Adipocyte (in vitro differentiated cells): ENCODE data around the gene SEMA4D.

Source experiments
- DNase-seq: peaks from one replicate; pipeline ENCODE4 v3.0.0-alpha.2; 2015; ENCODE audit warnings: low read depth
- H3K27me3 ChIP-seq: replicated peaks from 2 replicates; pipeline ENCODE4 v1.7.0; 2013; ENCODE audit warnings: mild to moderate bottlenecking, low read length, moderate library complexity; ENCODE audit not compliant: control insufficient read depth, insufficient read depth
- H3K36me3 ChIP-seq: 2 replicates; pipeline ENCODE4 v1.7.0; 2013; ENCODE audit warnings: low read length, mild to moderate bottlenecking, moderate library complexity; ENCODE audit not compliant: control insufficient read depth, insufficient read depth, severe bottlenecking
- H3K4me1 ChIP-seq: 2 replicates; pipeline ENCODE4 v1.7.0; 2013; ENCODE audit warnings: mild to moderate bottlenecking, low read length, moderate library complexity; ENCODE audit not compliant: control insufficient read depth, insufficient read depth
- H3K4me3 ChIP-seq: 2 replicates; pipeline ENCODE4 v1.7.0; 2013; ENCODE audit warnings: mild to moderate bottlenecking, low read length, moderate library complexity
- H3K9ac ChIP-seq: 2 replicates; pipeline ENCODE4 v1.7.0; 2013; ENCODE audit warnings: mild to moderate bottlenecking, low read length, moderate library complexity
- H3K9me3 ChIP-seq: 2 replicates; pipeline ENCODE4 v1.7.0; 2013; ENCODE audit warnings: mild to moderate bottlenecking, low read length, moderate library complexity; ENCODE audit not compliant: control insufficient read depth

SEMA4D gene

GRCh38 chr9:89498852-89499480, 1.1 kb upstream of the SEMA4D start:
- DNase-seq: no peak
- Histone ChIP-seq H3K9ac (no peak overlapping the region), H3K4me3 (no peak overlapping the region), H3K36me3 (no peaks in the 10 kb centered on the region), H3K4me1 (no peaks in the 10 kb centered on the region), H3K27me3 (peaks cover 52% of the 10 kb centered on the region), H3K9me3 (peaks cover 3% of the 10 kb centered on the region)

DNA sequence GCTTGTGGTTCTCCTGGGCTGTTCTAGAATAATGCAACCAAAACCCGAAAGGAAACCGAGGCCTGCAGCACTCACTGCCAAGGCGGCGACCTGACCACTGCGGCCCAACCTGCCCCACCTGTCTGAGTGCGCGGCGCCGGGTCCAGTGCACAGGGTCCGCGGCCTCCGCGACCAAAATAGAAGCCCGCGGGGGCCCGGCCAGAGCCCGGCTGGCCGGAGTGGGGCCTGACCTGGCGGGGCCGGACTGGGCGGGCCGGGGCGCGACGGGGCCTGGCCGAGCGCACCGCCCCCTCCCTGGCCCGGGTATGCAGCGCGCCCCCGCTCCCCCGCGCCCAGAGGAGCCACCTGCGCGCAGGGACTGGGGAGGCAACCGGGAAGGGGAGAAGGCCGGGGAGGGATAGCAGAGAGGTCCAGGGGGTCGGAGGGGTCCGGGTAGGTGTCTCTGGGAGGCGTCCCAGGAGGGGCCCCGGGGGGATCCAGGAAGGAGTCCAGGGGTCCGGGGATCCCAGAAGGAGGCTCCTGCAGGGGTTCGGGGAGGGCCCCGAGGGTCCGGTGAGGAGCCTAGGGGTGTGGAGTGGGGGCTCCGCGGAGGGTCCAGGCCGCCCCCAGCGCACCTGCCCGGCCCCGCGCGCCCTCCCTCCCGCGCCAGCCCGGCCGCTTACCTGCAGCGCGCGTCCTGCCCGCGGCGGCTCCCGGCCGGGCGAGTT, 503 bp downstream of the SEMA4D start:
- H3K27me3 ChIP-seq: peaks cover 49% of the 10 kb centered on the region
- H3K36me3 ChIP-seq: no peaks in the 10 kb centered on the region
- no peak overlapping the region for H3K4me3 ChIP-seq
- H3K9ac ChIP-seq: no peak overlapping the region
- H3K9me3 ChIP-seq: no peaks in the 10 kb centered on the region
- no peak for DNase-seq
- no peaks in the 10 kb centered on the region for H3K4me1 ChIP-seq

DNA sequence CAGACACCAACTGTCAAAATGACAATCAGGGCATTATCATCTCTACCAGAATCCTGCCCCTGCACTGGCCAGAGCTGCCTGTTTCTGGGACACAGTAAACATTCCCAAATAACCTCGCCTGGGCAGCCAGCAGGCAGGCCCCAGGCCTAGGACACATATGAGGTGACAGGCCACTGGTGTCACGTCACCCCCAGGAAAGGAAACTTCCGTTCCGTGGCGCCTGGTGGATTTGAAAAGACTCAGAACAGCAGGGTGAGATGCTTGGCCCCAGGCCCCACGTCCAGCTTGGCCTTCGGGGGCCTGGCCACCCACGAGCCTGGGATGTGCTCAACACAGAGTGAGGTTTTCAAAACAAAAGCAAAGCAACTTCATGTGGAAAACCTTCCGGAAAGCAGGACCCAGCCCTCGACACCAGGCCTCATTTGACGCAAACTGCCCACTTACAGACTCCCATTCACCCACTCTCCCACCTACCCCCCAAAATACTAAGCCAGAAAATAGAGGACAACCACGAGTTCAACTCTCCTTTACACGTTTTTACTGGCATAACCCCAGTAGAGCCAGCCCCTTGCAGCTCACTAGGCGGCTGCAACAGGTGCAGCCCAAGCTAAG, 1.2 kb downstream of the SEMA4D start:
- Histone ChIP-seq H3K9me3 (no peaks in the 10 kb centered on the region), H3K36me3 (no peaks in the 10 kb centered on the region), H3K9ac (no peak overlapping the region), H3K27me3 (peaks cover 43% of the 10 kb centered on the region), H3K4me1 (no peaks in the 10 kb centered on the region), H3K4me3 (no peak overlapping the region)
- DNase-seq: no peak

DNA sequence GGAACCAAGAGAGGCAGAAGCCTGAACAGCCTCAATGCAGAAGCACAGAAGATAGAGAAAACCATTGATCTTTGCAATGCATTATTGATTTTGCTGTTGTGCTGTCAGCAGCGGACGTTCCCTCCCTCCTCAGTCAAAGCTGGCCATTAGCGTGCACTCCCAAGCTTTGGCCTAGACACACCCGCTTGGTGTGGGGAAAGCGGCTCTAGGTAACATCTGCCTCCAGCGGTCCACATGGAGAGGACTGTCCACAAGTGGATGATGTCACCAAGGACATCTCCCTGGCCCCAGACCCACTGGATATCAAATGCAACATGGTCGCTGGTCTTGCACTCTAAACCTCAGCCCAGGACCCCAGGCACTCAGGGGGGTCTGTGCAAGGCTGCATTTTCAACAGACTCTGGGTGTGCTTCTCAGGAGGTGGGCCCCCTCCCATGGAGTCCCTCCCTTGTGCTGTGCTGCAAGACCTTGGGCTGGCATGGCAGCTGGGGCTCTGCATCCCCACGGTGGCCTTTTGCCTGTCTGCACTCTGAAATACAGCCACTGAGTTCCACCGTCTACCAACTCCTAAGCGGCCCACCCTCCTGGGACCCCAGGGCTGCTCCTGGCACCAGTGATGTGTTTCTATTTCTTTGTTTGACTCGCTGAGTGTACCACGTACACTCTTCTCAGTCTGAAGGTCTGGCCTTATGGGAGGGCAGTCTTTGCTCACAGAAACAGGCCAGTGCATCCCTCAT, 1.9 kb downstream of the SEMA4D start:
- Histone ChIP-seq H3K36me3 (no peaks in the 10 kb centered on the region), H3K9ac (no peak overlapping the region), H3K27me3 (peaks cover 36% of the 10 kb centered on the region), H3K4me1 (no peaks in the 10 kb centered on the region), H3K4me3 (no peak overlapping the region), H3K9me3 (no peaks in the 10 kb centered on the region)
- DNase-seq: no peak

DNA sequence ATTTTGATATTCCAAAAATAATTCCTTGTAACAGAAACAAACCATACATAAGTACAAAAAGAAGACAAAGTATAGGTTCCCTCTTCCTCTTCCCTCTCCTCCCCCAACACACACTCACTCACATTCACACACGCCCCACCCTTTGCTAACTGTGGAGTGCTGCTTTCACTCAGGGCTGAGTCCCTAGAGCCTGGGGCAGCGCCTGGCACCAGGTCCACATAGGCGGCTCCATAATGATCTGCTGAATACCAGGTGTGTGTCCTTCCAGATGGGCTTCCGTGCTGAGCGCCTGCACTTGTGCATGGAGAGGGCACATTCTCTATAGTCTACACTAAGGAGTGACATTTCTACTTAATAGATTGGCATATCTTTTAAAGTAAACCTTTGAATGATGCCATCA, 3.7 kb downstream of the SEMA4D start:
- no peaks in the 10 kb centered on the region for H3K36me3 ChIP-seq
- no peak for DNase-seq
- H3K9ac ChIP-seq: no peak overlapping the region
- H3K4me3 ChIP-seq: no peak overlapping the region
- peaks cover 25% of the 10 kb centered on the region for H3K27me3 ChIP-seq
- no peaks in the 10 kb centered on the region for H3K4me1 ChIP-seq
- H3K9me3 ChIP-seq: no peaks in the 10 kb centered on the region

DNA sequence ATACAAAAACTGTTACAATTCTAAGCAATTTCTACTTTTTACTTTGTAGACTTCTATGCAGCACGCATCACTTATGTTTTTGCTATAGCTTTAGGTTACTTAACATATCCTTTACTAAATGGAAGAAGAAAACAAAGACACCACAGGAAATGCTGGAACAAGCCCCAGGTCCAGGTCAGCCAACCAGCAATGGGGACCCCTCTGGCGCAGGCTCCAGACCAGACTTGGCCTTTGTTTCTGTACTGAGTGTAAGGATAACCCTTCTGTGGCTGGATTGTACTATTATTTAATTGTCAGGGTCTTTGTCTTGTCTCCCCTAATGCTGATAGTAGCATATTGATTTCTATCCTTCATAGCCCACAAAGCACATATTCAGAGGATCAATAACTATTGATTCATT, 4.2 kb downstream of the SEMA4D start:
- H3K4me1 ChIP-seq: no peaks in the 10 kb centered on the region
- no peaks in the 10 kb centered on the region for H3K36me3 ChIP-seq
- peaks cover 21% of the 10 kb centered on the region for H3K27me3 ChIP-seq
- H3K4me3 ChIP-seq: no peak overlapping the region
- DNase-seq: no peak
- no peak overlapping the region for H3K9ac ChIP-seq
- no peaks in the 10 kb centered on the region for H3K9me3 ChIP-seq

GRCh38 chr9:89493181-89493580, 4.7 kb downstream of the SEMA4D start:
- no peak for DNase-seq
- no peaks in the 10 kb centered on the region for H3K4me1 ChIP-seq
- no peak overlapping the region for H3K9ac ChIP-seq
- H3K36me3 ChIP-seq: no peaks in the 10 kb centered on the region
- H3K9me3 ChIP-seq: no peaks in the 10 kb centered on the region
- H3K27me3 ChIP-seq: peaks cover 21% of the 10 kb centered on the region
- H3K4me3 ChIP-seq: no peak overlapping the region

DNA sequence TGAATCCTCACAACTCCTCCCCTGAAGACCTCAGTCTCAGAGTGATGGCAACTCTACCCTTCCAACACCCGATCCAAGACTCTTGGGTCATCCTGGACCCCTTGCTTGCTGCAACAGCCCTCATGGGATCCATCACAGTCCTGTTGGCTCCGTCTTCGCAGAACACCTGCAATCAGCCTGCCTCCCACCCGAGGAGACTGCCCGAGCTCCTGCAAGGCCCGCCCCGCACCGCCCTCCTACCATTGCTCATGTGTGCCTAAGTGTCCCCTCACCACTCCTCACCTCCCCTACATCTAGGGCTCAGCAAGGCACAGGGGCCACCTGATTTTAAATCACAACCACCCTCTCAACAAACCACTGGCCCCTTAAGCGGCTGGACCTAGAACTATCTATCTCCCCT, 5.3 kb downstream of the SEMA4D start:
- no peak overlapping the region for H3K9ac ChIP-seq
- H3K9me3 ChIP-seq: no peaks in the 10 kb centered on the region
- H3K4me3 ChIP-seq: no peak overlapping the region
- H3K4me1 ChIP-seq: no peaks in the 10 kb centered on the region
- H3K27me3 ChIP-seq: peaks cover 21% of the 10 kb centered on the region
- H3K36me3 ChIP-seq: no peaks in the 10 kb centered on the region
- DNase-seq: no peak

GRCh38 chr9:89491694-89492093, 6.2 kb downstream of the SEMA4D start:
- Histone ChIP-seq H3K27me3 (peaks cover 16% of the 10 kb centered on the region), H3K36me3 (no peaks in the 10 kb centered on the region), H3K4me1 (no peaks in the 10 kb centered on the region), H3K9ac (no peak overlapping the region), H3K9me3 (no peaks in the 10 kb centered on the region), H3K4me3 (no peak overlapping the region)
- no peak for DNase-seq

DNA sequence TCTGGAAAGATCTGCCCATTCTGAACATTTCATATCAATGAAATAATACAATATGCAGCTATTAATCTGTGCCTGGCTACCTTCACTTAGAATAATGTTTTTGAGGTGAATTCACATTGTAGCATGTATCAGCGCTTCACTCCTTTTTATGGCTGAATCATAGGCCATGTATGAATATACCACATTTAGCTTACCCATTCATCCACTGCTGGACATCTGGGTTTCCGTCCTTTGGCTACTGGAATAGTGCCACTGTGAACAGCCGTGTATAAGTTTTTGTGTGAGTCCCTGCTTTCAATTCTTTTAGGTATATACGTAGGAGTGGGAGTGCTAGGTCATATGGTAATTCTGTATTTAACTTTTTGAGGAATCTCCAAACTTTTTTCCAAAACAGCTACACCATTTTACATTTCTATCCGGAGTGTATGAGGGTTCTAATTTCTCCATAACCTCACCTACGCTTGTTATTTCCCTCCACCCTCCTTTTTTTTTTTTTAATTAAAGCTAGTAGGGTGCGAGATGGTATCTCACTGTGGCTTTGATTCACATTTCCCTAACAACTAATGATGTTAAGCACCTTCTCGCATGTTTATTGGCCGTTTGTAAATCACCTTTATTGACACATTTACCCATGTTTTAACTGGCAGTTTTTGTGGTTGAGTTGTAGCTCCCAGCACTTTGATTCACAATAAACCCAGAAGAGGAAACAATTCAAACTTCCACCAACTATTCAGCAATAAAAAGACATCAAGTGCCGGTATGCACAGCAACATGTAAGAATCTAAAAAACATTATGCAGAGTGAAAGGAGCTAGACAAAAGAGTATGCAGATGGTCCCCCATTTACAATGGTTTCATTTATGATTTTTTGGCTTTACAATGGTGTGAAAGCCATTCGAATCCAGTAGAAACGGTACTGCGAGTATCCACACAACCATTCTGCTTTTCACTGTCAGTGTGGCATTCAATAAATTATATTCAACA, 8.1 kb downstream of the SEMA4D start:
- H3K9ac ChIP-seq: no peak overlapping the region
- H3K4me1 ChIP-seq: no peaks in the 10 kb centered on the region
- peaks cover 5% of the 10 kb centered on the region for H3K27me3 ChIP-seq
- H3K4me3 ChIP-seq: no peak overlapping the region
- no peaks in the 10 kb centered on the region for H3K36me3 ChIP-seq
- peaks cover 9% of the 10 kb centered on the region for H3K9me3 ChIP-seq
- no peak for DNase-seq
